ENCODE results near the gene TMED3.

GRCh38 chr15:79358069-79358468, 47.2 kb downstream of the TMED3 start:
- TF ChIP-seq POLR2AphosphoS5 (IDR thresholded peaks at IDR 0.05; ENCODE audit: insufficient read depth in 1 of 2, low read depth in 1 of 2) (no peak), POLR2A (IDR thresholded peaks at IDR 0.05) (no peak), CTCF (IDR thresholded peaks at IDR 0.05) (no peak)
